DND-41 (cell line): ENCODE results near the gene CCL11.

ENCODE experiments used
- EZH2 ChIP-seq: IDR thresholded peaks from 3 replicates; pipeline ENCODE4 v1.6.1; 2012; ENCODE audit warnings: borderline replicate concordance, low read depth, mild to moderate bottlenecking, moderate library complexity, low read length, inconsistent platforms; ENCODE audit not compliant: severe bottlenecking
- TF ChIP-seq, protein P1 (sequence below): IDR thresholded peaks from 2 replicates; pipeline ENCODE4 v1.5.1; 2012; ENCODE audit warnings: borderline replicate concordance, low read length, moderate library complexity, mild to moderate bottlenecking; ENCODE audit not compliant: poor library complexity, severe bottlenecking; ENCODE audit errors: extremely low read depth

DNA sequence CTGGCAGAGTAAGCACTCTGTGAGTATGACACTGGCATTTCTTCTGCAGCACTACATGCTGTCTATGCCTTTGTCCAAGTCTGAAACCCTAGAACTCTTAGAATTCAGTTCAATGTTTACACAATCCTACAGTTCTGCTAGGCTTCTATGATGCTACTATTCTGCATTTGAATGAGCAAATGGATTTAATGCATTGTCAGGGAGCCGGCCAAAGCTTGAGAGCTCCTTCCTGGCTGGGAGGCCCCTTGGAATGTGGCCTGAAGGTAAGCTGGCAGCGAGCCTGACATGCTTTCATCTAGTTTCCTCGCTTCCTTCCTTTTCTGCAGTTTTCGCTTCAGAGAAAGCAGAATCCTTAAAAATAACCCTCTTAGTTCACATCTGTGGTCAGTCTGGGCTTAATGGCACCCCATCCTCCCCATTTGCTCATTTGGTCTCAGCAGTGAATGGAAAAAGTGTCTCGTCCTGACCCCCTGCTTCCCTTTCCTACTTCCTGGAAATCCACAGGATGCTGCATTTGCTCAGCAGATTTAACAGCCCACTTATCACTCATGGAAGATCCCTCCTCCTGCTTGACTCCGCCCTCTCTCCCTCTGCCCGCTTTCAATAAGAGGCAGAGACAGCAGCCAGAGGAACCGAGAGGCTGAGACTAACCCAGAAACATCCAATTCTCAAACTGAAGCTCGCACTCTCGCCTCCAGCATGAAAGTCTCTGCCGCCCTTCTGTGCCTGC, 30.7 kb upstream of the CCL11 start, which contains the start of gene CCL2:
- TF ChIP-seq, protein P1, sequence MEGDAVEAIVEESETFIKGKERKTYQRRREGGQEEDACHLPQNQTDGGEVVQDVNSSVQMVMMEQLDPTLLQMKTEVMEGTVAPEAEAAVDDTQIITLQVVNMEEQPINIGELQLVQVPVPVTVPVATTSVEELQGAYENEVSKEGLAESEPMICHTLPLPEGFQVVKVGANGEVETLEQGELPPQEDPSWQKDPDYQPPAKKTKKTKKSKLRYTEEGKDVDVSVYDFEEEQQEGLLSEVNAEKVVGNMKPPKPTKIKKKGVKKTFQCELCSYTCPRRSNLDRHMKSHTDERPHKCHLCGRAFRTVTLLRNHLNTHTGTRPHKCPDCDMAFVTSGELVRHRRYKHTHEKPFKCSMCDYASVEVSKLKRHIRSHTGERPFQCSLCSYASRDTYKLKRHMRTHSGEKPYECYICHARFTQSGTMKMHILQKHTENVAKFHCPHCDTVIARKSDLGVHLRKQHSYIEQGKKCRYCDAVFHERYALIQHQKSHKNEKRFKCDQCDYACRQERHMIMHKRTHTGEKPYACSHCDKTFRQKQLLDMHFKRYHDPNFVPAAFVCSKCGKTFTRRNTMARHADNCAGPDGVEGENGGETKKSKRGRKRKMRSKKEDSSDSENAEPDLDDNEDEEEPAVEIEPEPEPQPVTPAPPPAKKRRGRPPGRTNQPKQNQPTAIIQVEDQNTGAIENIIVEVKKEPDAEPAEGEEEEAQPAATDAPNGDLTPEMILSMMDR = no peak
- TF ChIP-seq EZH2 = no peak
